Liver (tissue), 9 donors: ENCODE data around the gene SPG21. TPM values are rescaled to one million over a fixed set of nuclear protein-coding genes. Genes with fewer than 3 reads are reported as not detected.

Experiments
- DNase-seq: peaks from one replicate; pipeline ENCODE4 v3.0.0-alpha.2; 2017; ENCODE audit warnings: low spot score
- H3K27ac ChIP-seq, 2 donors: one replicate each; pipeline ENCODE4 v1.7.0; 2013; ENCODE audit warnings: inconsistent platforms in 2 of 2, low read length in 2 of 2, control low read depth in 1 of 2, low read depth in 1 of 2, mild to moderate bottlenecking in 1 of 2
- H3K27me3 ChIP-seq, 4 donors: one replicate each; pipeline versions ENCODE4 v1.6.1 to v1.7.0; 2013; ENCODE audit warnings: low read length in 3 of 4, inconsistent platforms in 1 of 4, mild to moderate bottlenecking in 1 of 4, moderate library complexity in 1 of 4; ENCODE audit not compliant: control insufficient read depth in 4 of 4, insufficient read depth in 4 of 4
- H3K36me3 ChIP-seq, 4 donors: one replicate each; pipeline versions ENCODE4 v1.6.1 to v1.7.0; 2013; ENCODE audit warnings: low read length in 3 of 4, mild to moderate bottlenecking in 3 of 4, low read depth in 1 of 4, moderate library complexity in 1 of 4; ENCODE audit not compliant: control insufficient read depth in 4 of 4, insufficient read depth in 3 of 4
- H3K4me1 ChIP-seq, 4 donors: one replicate each; pipeline versions ENCODE4 v1.6.1 to v1.7.0; 2013; ENCODE audit warnings: low read length in 3 of 4, mild to moderate bottlenecking in 3 of 4, moderate library complexity in 1 of 4; ENCODE audit not compliant: control insufficient read depth in 4 of 4, insufficient read depth in 4 of 4
- H3K4me3 ChIP-seq, 3 donors: one replicate each; pipeline versions ENCODE4 v1.6.1 to v1.7.0; 2013; ENCODE audit warnings: low read length in 3 of 3, control low read depth in 1 of 3, low read depth in 1 of 3, mild to moderate bottlenecking in 1 of 3
- H3K9ac ChIP-seq, 2 donors: one replicate each; pipeline ENCODE4 v1.7.0; 2013; ENCODE audit warnings: low read length in 2 of 2, mild to moderate bottlenecking in 2 of 2, moderate library complexity in 2 of 2, control low read depth in 1 of 2, low read depth in 1 of 2
- H3K9me3 ChIP-seq, 4 donors: one replicate each; pipeline versions ENCODE4 v1.6.1 to v1.7.0; 2013; ENCODE audit warnings: low read length in 3 of 4; ENCODE audit not compliant: control insufficient read depth in 4 of 4
- EGR1 ChIP-seq, 2 donors: IDR thresholded peaks; 2 replicates each; pipeline ENCODE4 v1.6.1; 2016 to 2018; ENCODE audit warnings: antibody characterized with exemption in 2 of 2, low read depth in 2 of 2
- FOXA1 ChIP-seq: IDR thresholded peaks from 2 replicates; pipeline ENCODE4 v1.6.1; 2016; ENCODE audit warnings: antibody characterized with exemption
- FOXA2 ChIP-seq: IDR thresholded peaks from 2 replicates; pipeline ENCODE4 v1.6.1; 2016; ENCODE audit warnings: antibody characterized with exemption
- GABPA ChIP-seq, 2 donors: IDR thresholded peaks in 1 of 2; conservative IDR thresholded peaks in 1 of 2; 2 replicates each; pipeline ENCODE4 v1.6.1; 2016; ENCODE audit warnings: antibody characterized with exemption in 2 of 2, mild to moderate bottlenecking in 1 of 2, moderate library complexity in 1 of 2
- HNF4A ChIP-seq, 2 donors: conservative IDR thresholded peaks; 2 replicates each; pipeline ENCODE4 v1.6.1; 2016; ENCODE audit warnings: antibody characterized with exemption in 2 of 2, mild to moderate bottlenecking in 2 of 2
- HNF4G ChIP-seq: IDR thresholded peaks from 2 replicates; pipeline ENCODE4 v1.6.1; 2016; ENCODE audit warnings: antibody characterized with exemption
- JUND ChIP-seq, 2 donors: IDR thresholded peaks; 2 replicates each; pipeline ENCODE4 v1.6.1; 2016; ENCODE audit warnings: antibody characterized with exemption in 2 of 2
- NR2F2 ChIP-seq: IDR thresholded peaks from 2 replicates; pipeline ENCODE4 v1.6.1; 2016; ENCODE audit warnings: antibody characterized with exemption
- RAD21 ChIP-seq, 2 donors: IDR thresholded peaks; 2 replicates each; pipeline ENCODE4 v1.6.1; 2016; ENCODE audit warnings: antibody characterized with exemption in 2 of 2, mild to moderate bottlenecking in 2 of 2
- RXRA ChIP-seq, 2 donors: IDR thresholded peaks; 2 replicates each; pipeline ENCODE4 v1.6.1; 2017 to 2018; ENCODE audit warnings: antibody characterized with exemption in 2 of 2, mild to moderate bottlenecking in 1 of 2
- SP1 ChIP-seq: IDR thresholded peaks from 2 replicates; pipeline ENCODE4 v1.6.1; 2018; ENCODE audit warnings: antibody characterized with exemption, mild to moderate bottlenecking
- TAF1 ChIP-seq: conservative IDR thresholded peaks from 2 replicates; pipeline ENCODE4 v1.6.1; 2016; ENCODE audit warnings: antibody characterized with exemption, mild to moderate bottlenecking
- YY1 ChIP-seq: IDR thresholded peaks from 2 replicates; pipeline ENCODE4 v1.6.1; 2016; ENCODE audit warnings: antibody characterized with exemption, mild to moderate bottlenecking
- WGBS: extraction: QIAGEN DNeasy Blood & Tissue Kit; methylation state at CpG from one replicate; pipeline ENCODE4 v1.1.7; 2013; 5-methylcytosine and 5-hydroxymethylcytosine counted together
- polyA plus RNA-seq, 2 donors: library from polyadenylated mRNA; stranded (reverse) in 1 of 2; unstranded in 1 of 2; fragments of 200-250 nt in 1 of 2; fragments of >200 nt in 1 of 2; fragmentation: Nextera tagmentation in 1 of 2; extraction: Ambion mirVana in 1 of 2; gene quantifications; one replicate each; pipeline versions ENCODE4 v1.2.1 to v1.2.3, GENCODE V29; 2013 to 2015
- total RNA-seq, 2 donors: library from RNA; depleted of rRNA; stranded (reverse); fragments of >200 nt; gene quantifications; one replicate each; pipeline ENCODE4 v1.2.3, GENCODE V29; 2014
- TF ChIP-seq, protein P1 (sequence below): IDR thresholded peaks from 2 replicates; pipeline ENCODE4 v1.6.1; 2016; ENCODE audit warnings: antibody characterized with exemption
- TF ChIP-seq, protein P2 (sequence below): fragments of 150-350 bp; IDR thresholded peaks from 2 replicates; pipeline ENCODE4 v1.5.1; 2017; ENCODE audit warnings: improper control_type of control experiment, low read depth, low read length; ENCODE audit not compliant: missing input control
- TF ChIP-seq, protein P3 (sequence below): IDR thresholded peaks from 2 replicates; pipeline ENCODE4 v1.6.1; 2016; ENCODE audit warnings: antibody characterized with exemption
- TF ChIP-seq, protein P4 (sequence below): IDR thresholded peaks from 2 replicates; pipeline ENCODE4 v1.6.1; 2016; ENCODE audit warnings: antibody characterized with exemption
- donor health status: healthy.
- donor health status: healthy.
- donor health status: healthy.
- donor health status: healthy.
- donor health status: healthy.

Gene SPG21
- total and polyA plus RNA-seq, 4 donors: 27.4 to 50.7 (median 41.2) TPM

DNA sequence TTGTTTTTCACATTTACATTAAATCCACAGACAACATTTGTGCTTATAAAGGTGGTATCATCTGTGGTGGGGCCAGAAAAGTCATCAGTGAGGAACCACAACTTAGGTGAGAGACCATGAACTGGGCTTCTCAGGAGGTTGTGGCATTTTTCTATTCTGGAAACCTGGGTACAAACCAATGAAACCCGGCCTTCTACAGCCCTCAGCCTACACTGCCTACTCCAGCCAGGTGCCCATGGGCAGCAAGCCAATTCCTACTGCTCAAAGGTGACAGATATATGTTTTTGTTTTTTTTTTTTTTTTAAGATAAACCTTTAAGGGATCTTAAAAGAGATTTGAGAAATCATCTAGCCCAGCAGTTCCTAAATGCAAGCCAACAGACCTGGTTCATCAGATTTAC, 20.3 kb downstream of the SPG21 start:
- WGBS: 85% methylated on average over 1 of the region's 1 CpG
- H3K9me3 ChIP-seq: no peaks in the 10 kb centered on the region

DNA sequence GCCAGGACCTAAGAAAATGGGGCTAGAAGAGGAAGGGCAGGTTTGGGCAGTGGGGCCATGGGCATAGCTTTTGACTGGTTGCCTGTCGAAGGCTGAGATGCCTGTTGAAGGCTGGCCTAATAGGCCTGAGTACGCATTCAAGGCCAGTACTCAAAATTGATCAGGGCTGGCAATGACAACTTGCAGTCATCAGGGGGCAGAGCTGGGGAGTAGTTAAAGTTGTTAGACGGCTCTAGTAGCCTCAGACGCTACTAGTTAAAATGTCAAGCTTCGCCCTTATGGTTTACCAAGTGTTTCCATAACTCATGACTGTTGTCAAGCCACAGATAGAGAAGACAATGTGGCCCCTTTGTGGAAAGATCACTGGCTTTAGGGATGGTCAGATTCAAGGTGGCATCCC, 28.7 kb downstream of the SPG21 start:
- H3K36me3 ChIP-seq: peaks cover 8 to 70% (median 58%) of the 10 kb centered on the region in 4 donors
- no peaks in the 10 kb centered on the region for H3K9me3 ChIP-seq
- H3K9ac ChIP-seq: no peak overlapping the region
- no peak for DNase-seq
- no peak overlapping the region for H3K27ac ChIP-seq
- TF ChIP-seq JUND (IDR thresholded peaks at IDR 0.05): no peak
- TF ChIP-seq NR2F2: no peak
- TF ChIP-seq, protein P1, sequence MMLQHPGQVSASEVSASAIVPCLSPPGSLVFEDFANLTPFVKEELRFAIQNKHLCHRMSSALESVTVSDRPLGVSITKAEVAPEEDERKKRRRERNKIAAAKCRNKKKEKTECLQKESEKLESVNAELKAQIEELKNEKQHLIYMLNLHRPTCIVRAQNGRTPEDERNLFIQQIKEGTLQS: no peak
- no peak for TF ChIP-seq HNF4A (conservative IDR thresholded peaks at IDR 0.05)
- H3K4me3 ChIP-seq: no peak overlapping the region
- no peaks in the 10 kb centered on the region for H3K4me1 ChIP-seq
- WGBS: 97% methylated on average over 5 of the region's 5 CpGs
- no peaks in the 10 kb centered on the region for H3K27me3 ChIP-seq

More for the DNA sequence above, 20.3 kb downstream of the SPG21 start:
- H3K9ac ChIP-seq: no peak overlapping the region
- no peak for DNase-seq
- TF ChIP-seq, protein P2, sequence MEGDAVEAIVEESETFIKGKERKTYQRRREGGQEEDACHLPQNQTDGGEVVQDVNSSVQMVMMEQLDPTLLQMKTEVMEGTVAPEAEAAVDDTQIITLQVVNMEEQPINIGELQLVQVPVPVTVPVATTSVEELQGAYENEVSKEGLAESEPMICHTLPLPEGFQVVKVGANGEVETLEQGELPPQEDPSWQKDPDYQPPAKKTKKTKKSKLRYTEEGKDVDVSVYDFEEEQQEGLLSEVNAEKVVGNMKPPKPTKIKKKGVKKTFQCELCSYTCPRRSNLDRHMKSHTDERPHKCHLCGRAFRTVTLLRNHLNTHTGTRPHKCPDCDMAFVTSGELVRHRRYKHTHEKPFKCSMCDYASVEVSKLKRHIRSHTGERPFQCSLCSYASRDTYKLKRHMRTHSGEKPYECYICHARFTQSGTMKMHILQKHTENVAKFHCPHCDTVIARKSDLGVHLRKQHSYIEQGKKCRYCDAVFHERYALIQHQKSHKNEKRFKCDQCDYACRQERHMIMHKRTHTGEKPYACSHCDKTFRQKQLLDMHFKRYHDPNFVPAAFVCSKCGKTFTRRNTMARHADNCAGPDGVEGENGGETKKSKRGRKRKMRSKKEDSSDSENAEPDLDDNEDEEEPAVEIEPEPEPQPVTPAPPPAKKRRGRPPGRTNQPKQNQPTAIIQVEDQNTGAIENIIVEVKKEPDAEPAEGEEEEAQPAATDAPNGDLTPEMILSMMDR: no peak
- TF ChIP-seq EGR1 (IDR thresholded peaks at IDR 0.05; ENCODE audit: low read depth in 2 of 2) (no peak), RXRA (IDR thresholded peaks at IDR 0.05) (no peak), TAF1 (no peak), FOXA1 (no peak), RAD21 (IDR thresholded peaks at IDR 0.05) (no peak), JUND (IDR thresholded peaks at IDR 0.05) (no peak), HNF4G (no peak), SP1 (no peak)
- TF ChIP-seq, protein P3, sequence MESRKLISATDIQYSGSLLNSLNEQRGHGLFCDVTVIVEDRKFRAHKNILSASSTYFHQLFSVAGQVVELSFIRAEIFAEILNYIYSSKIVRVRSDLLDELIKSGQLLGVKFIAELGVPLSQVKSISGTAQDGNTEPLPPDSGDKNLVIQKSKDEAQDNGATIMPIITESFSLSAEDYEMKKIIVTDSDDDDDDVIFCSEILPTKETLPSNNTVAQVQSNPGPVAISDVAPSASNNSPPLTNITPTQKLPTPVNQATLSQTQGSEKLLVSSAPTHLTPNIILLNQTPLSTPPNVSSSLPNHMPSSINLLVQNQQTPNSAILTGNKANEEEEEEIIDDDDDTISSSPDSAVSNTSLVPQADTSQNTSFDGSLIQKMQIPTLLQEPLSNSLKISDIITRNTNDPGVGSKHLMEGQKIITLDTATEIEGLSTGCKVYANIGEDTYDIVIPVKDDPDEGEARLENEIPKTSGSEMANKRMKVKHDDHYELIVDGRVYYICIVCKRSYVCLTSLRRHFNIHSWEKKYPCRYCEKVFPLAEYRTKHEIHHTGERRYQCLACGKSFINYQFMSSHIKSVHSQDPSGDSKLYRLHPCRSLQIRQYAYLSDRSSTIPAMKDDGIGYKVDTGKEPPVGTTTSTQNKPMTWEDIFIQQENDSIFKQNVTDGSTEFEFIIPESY: no peak
- TF ChIP-seq, protein P4, sequence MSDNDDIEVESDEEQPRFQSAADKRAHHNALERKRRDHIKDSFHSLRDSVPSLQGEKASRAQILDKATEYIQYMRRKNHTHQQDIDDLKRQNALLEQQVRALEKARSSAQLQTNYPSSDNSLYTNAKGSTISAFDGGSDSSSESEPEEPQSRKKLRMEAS: no peak
- peaks cover 8 to 61% (median 49%) of the 10 kb centered on the region in 4 donors for H3K36me3 ChIP-seq
- H3K4me3 ChIP-seq: no peak overlapping the region
- H3K27me3 ChIP-seq: no peaks in the 10 kb centered on the region
- no peaks in the 10 kb centered on the region for H3K4me1 ChIP-seq
- H3K27ac ChIP-seq: no peak overlapping the region

DNA sequence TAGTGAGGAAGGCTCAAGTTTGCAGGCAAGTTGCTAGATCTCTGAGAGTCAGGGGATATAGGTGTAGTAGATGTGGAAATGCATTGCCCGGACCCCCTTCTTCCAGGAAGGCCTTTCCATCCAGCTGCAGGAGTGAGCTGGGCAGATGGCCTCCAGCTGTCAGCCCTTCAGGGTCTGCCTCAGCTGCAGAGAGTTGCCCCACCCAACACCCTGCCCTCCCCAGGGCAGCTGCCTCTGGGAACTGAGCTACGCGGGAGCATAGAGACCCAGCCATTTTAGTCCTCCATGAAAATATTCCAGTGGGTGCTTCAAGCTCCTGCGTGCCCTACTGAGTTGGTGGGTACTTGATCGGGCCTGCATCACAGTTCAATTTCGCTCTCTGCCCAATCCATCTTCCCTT, 29.6 kb downstream of the SPG21 start:
- H3K4me1 ChIP-seq: no peaks in the 10 kb centered on the region
- no peak overlapping the region for H3K27ac ChIP-seq
- no peak for DNase-seq
- H3K9ac ChIP-seq: no peak overlapping the region
- H3K9me3 ChIP-seq: no peaks in the 10 kb centered on the region
- peaks cover 12 to 74% (median 63%) of the 10 kb centered on the region in 4 donors for H3K36me3 ChIP-seq
- 98% methylated on average over 6 of the region's 6 CpGs for WGBS
- H3K4me3 ChIP-seq: no peak overlapping the region
- H3K27me3 ChIP-seq: no peaks in the 10 kb centered on the region
- TF ChIP-seq YY1 (no peak), FOXA1 (no peak), EGR1 (IDR thresholded peaks at IDR 0.05; ENCODE audit: low read depth in 2 of 2) (no peak), SP1 (no peak), RXRA (IDR thresholded peaks at IDR 0.05) (no peak), HNF4A (conservative IDR thresholded peaks at IDR 0.05) (no peak), GABPA (IDR thresholded peaks at IDR 0.05 in 1 of 2, conservative IDR thresholded peaks at IDR 0.05 in 1 of 2) (no peak), FOXA2 (no peak), NR2F2 (no peak)
- TF ChIP-seq, protein P4: no peak
- TF ChIP-seq, protein P1: no peak
- TF ChIP-seq, protein P3: no peak
